H1 (cell line): Measurements from ENCODE around the gene PLD5. TPM values are rescaled to one million over a fixed set of nuclear protein-coding genes. Genes with fewer than 3 reads are reported as not detected.
A peak's percentile ranks its signal among the peaks of the same experiment; 100 is the strongest.

Experiments used
- CTCF ChIA-PET: fragments of 300-600 bp; sonication (Branson Sonifier 250); formaldehyde crosslinking; loops from one replicate; lab custom pipeline; 2021; ENCODE audit not compliant: partially characterized antibody; lab: Charles Lee
- POLR2A ChIA-PET: fragments of 300-600 bp; sonication (Branson Sonifier 250); formaldehyde crosslinking; loops from one replicate; lab custom pipeline; 2021; ENCODE audit warnings: inconsistent platforms; ENCODE audit not compliant: partially characterized antibody; lab: Charles Lee
- DNase-seq, 2 experiments: peaks; one replicate each; pipeline versions ENCODE4 v3.0.0 to v3.0.0-alpha.2; 2010 to 2022; ENCODE audit warnings: low spot score in 2 of 2, low read depth in 1 of 2, mixed read lengths in 1 of 2
- FAIRE-seq: peaks from 2 replicates; lab custom pipeline; 2011; peaks lifted over from hg19 to GRCh38; lab: Jason Lieb, UNC
- H2AFZ ChIP-seq: 2 replicates; pipeline ENCODE4 v1.8.1; 2012; ENCODE audit warnings: low read length, inconsistent platforms
- H2AK5ac ChIP-seq: 2 replicates; pipeline ENCODE4 v1.6.1; 2013; ENCODE audit warnings: low read depth, low read length
- H2BK120ac ChIP-seq: replicated peaks from 2 replicates; pipeline ENCODE3; 2013; ENCODE audit warnings: low read depth, low read length, inconsistent platforms
- H2BK12ac ChIP-seq: 2 replicates; pipeline ENCODE4 v1.6.1; 2013; ENCODE audit warnings: low read depth, low read length
- H2BK15ac ChIP-seq: 2 replicates; pipeline ENCODE4 v1.6.1; 2013; ENCODE audit warnings: low read length
- H2BK20ac ChIP-seq: 2 replicates; pipeline ENCODE4 v1.6.1; 2013; ENCODE audit warnings: low read length
- H2BK5ac ChIP-seq: 2 replicates; pipeline ENCODE4 v1.6.1; 2013; ENCODE audit warnings: low read depth, low read length
- H3K14ac ChIP-seq: 2 replicates; pipeline ENCODE4 v1.6.1; 2013; ENCODE audit warnings: inconsistent platforms; ENCODE audit not compliant: insufficient read length
- H3K18ac ChIP-seq: 2 replicates; pipeline ENCODE4 v1.6.1; 2013; ENCODE audit warnings: low read length; ENCODE audit errors: extremely low read depth
- H3K23ac ChIP-seq: 2 replicates; pipeline ENCODE4 v1.6.1; 2013; ENCODE audit warnings: inconsistent platforms; ENCODE audit not compliant: insufficient read length
- H3K23me2 ChIP-seq: 2 replicates; pipeline ENCODE4 v1.6.1; 2013; ENCODE audit warnings: low read depth, low read length
- H3K27ac ChIP-seq: 2 replicates; pipeline ENCODE4 v1.6.1; 2011; ENCODE audit warnings: low read depth, low read length, inconsistent platforms
- H3K27me3 ChIP-seq, 4 experiments: replicated peaks in 1 of 4; 1 replicate in 1 of 4; 2 replicates in 3 of 4; pipeline versions ENCODE4 v1.6.1 to v1.8.1; 2011 to 2013; ENCODE audit warnings: low read length in 3 of 4, mild to moderate bottlenecking in 3 of 4, inconsistent platforms in 2 of 4, mixed read lengths in 2 of 4, moderate library complexity in 1 of 4; ENCODE audit not compliant: control insufficient read depth in 3 of 4, insufficient read depth in 3 of 4; ENCODE audit errors: extremely low read depth in 1 of 4
- H3K36me3 ChIP-seq, 4 experiments: 2 replicates each; pipeline versions ENCODE4 v1.6.1 to v1.8.1; 2011 to 2013; ENCODE audit warnings: mild to moderate bottlenecking in 4 of 4, low read length in 3 of 4, moderate library complexity in 2 of 4, control low read depth in 1 of 4, inconsistent platforms in 1 of 4; ENCODE audit not compliant: insufficient read depth in 4 of 4, control insufficient read depth in 2 of 4
- H3K4ac ChIP-seq: replicated peaks from 2 replicates; pipeline ENCODE3; 2013; ENCODE audit warnings: low read length, low read depth, mixed read lengths, inconsistent platforms; ENCODE audit not compliant: insufficient read length
- H3K4me1 ChIP-seq, 4 experiments: replicated peaks in 1 of 4; 1 replicate in 1 of 4; 2 replicates in 3 of 4; pipeline versions ENCODE4 v1.6.1 to v1.8.1; 2011 to 2013; ENCODE audit warnings: low read length in 3 of 4, inconsistent platforms in 2 of 4, mixed read lengths in 1 of 4; ENCODE audit not compliant: insufficient read depth in 4 of 4, control insufficient read depth in 3 of 4
- H3K4me2 ChIP-seq, 2 experiments: 2 replicates each; pipeline versions ENCODE4 v1.6.1 to v1.8.1; 2011 to 2013; ENCODE audit warnings: low read depth in 2 of 2, low read length in 2 of 2, control low read depth in 1 of 2, inconsistent platforms in 1 of 2, mild to moderate bottlenecking in 1 of 2; ENCODE audit not compliant: insufficient read depth in 1 of 2
- H3K4me3 ChIP-seq, 4 experiments: fragments of 200-600, 300-600 bp in 1 of 4; sonication (generic), shearing (Covaris generic), sonication (Bioruptor Twin) in 1 of 4; 2 replicates each; pipeline versions ENCODE4 v1.5.1 to v1.8.1; 2011 to 2016; ENCODE audit warnings: low read length in 4 of 4, low read depth in 3 of 4, control low read depth in 2 of 4, inconsistent platforms in 2 of 4, mild to moderate bottlenecking in 2 of 4, mixed read lengths in 1 of 4, moderate library complexity in 1 of 4; ENCODE audit not compliant: insufficient read depth in 2 of 4; ENCODE audit errors: extremely low read depth in 1 of 4
- H3K56ac ChIP-seq: replicated peaks from 2 replicates; pipeline ENCODE3; 2013; ENCODE audit warnings: low read depth, mild to moderate bottlenecking, mixed read lengths, low read length, inconsistent platforms; ENCODE audit not compliant: insufficient read length
- H3K79me1 ChIP-seq: 2 replicates; pipeline ENCODE4 v1.6.1; 2013; ENCODE audit warnings: low read depth, low read length, control low read depth
- H3K79me2 ChIP-seq, 2 experiments: 2 replicates each; pipeline versions ENCODE4 v1.6.1 to v1.8.1; 2012 to 2013; ENCODE audit warnings: low read length in 2 of 2, mild to moderate bottlenecking in 2 of 2, inconsistent platforms in 1 of 2; ENCODE audit not compliant: insufficient read depth in 2 of 2, control insufficient read depth in 1 of 2
- H3K9ac ChIP-seq, 4 experiments: replicated peaks in 1 of 4; 1 replicate in 1 of 4; 2 replicates in 3 of 4; pipeline versions ENCODE4 v1.6.1 to v1.8.1; 2011 to 2013; ENCODE audit warnings: low read depth in 3 of 4, low read length in 3 of 4, control low read depth in 2 of 4, mild to moderate bottlenecking in 2 of 4, moderate library complexity in 2 of 4, inconsistent platforms in 1 of 4; ENCODE audit errors: extremely low read depth in 1 of 4
- H3K9me3 ChIP-seq, 2 experiments: 2 replicates each; pipeline versions ENCODE4 v1.6.1 to v1.8.1; 2012 to 2013; ENCODE audit warnings: mild to moderate bottlenecking in 2 of 2, moderate library complexity in 2 of 2, control low read depth in 1 of 2, inconsistent platforms in 1 of 2, low read depth in 1 of 2, low read length in 1 of 2, mixed read lengths in 1 of 2; ENCODE audit not compliant: insufficient read depth in 2 of 2
- H4K20me1 ChIP-seq, 2 experiments: replicated peaks in 1 of 2; 2 replicates each; pipeline versions ENCODE3 to v1.8.1; 2011 to 2013; ENCODE audit warnings: inconsistent platforms in 2 of 2, low read length in 2 of 2, mild to moderate bottlenecking in 1 of 2; ENCODE audit not compliant: insufficient read depth in 2 of 2, control insufficient read depth in 1 of 2
- H4K5ac ChIP-seq: 2 replicates; pipeline ENCODE4 v1.6.1; 2013; ENCODE audit warnings: low read length, low read depth, mixed read lengths, inconsistent platforms; ENCODE audit not compliant: insufficient read length
- H4K8ac ChIP-seq: 2 replicates; pipeline ENCODE4 v1.8.0; 2013; ENCODE audit warnings: mild to moderate bottlenecking, moderate library complexity, low read length, inconsistent platforms; ENCODE audit not compliant: insufficient read depth; ENCODE audit errors: extremely low read depth
- H4K91ac ChIP-seq: replicated peaks from 2 replicates; pipeline ENCODE3; 2013; ENCODE audit warnings: low read length, mixed read lengths, inconsistent platforms; ENCODE audit not compliant: insufficient read length
- BCL11A ChIP-seq, 2 experiments: IDR thresholded peaks; one replicate each; pipeline ENCODE4 v1.6.1; 2011; ENCODE audit warnings: low read depth in 2 of 2, low read length in 2 of 2, mild to moderate bottlenecking in 2 of 2
- CBX5 ChIP-seq: fragments of 300-800, 300-1000 bp; sonication (generic); IDR thresholded peaks from 2 replicates; pipeline ENCODE4 v1.7.1; 2016; ENCODE audit warnings: antibody characterized with exemption, low read length, low read depth
- CREB1 ChIP-seq: IDR thresholded peaks from 2 replicates; pipeline ENCODE4 v1.6.1; 2012; ENCODE audit warnings: inconsistent platforms
- EP300 ChIP-seq, 2 experiments: IDR thresholded peaks; 1 replicate in 1 of 2; 2 replicates in 1 of 2; pipeline ENCODE4 v1.6.1; 2011 to 2012; ENCODE audit warnings: low read depth in 2 of 2, low read length in 2 of 2, mild to moderate bottlenecking in 2 of 2, borderline replicate concordance in 1 of 2, inconsistent platforms in 1 of 2, moderate library complexity in 1 of 2
- FOSL1 ChIP-seq: IDR thresholded peaks from 2 replicates; pipeline ENCODE4 v1.6.1; 2011; ENCODE audit warnings: mild to moderate bottlenecking, low read depth, low read length, moderate library complexity; ENCODE audit not compliant: insufficient read depth
- HDAC2 ChIP-seq, 2 experiments: fragments of 300-600 bp in 1 of 2; sonication (generic) in 1 of 2; IDR thresholded peaks; 2 replicates each; pipeline ENCODE4 v1.6.1; 2011 to 2012; ENCODE audit warnings: low read depth in 2 of 2, low read length in 2 of 2, mild to moderate bottlenecking in 2 of 2, moderate library complexity in 2 of 2, borderline replicate concordance in 1 of 2, inconsistent platforms in 1 of 2
- RXRA ChIP-seq: IDR thresholded peaks from 2 replicates; pipeline ENCODE4 v1.6.1; 2011; ENCODE audit warnings: low read depth, mild to moderate bottlenecking, low read length, moderate library complexity; ENCODE audit not compliant: insufficient read depth
- SIN3A ChIP-seq, 2 experiments: IDR thresholded peaks in 1 of 2; conservative IDR thresholded peaks in 1 of 2; 2 replicates each; pipeline ENCODE4 v1.6.1; 2011 to 2012; ENCODE audit warnings: low read length in 2 of 2, improper control_type of control experiment in 1 of 2, low read depth in 1 of 2, mild to moderate bottlenecking in 1 of 2
- SRF ChIP-seq: IDR thresholded peaks from 2 replicates; pipeline ENCODE4 v1.6.1; 2011; ENCODE audit warnings: mild to moderate bottlenecking, low read depth, low read length, moderate library complexity
- SUZ12 ChIP-seq: fragments of 200-600 bp; sonication (generic); IDR thresholded peaks from 2 replicates; pipeline ENCODE4 v1.6.1; 2012; ENCODE audit warnings: mild to moderate bottlenecking, inconsistent platforms, low read length, moderate library complexity, mixed read lengths
- TBP ChIP-seq: IDR thresholded peaks from 2 replicates; pipeline ENCODE4 v1.6.1; 2011; ENCODE audit warnings: low read depth, low read length, improper control_type of control experiment
- ZNF274 ChIP-seq: IDR thresholded peaks from 2 replicates; pipeline ENCODE4 v1.7.0; 2012; ENCODE audit warnings: low read length, borderline replicate concordance; ENCODE audit errors: extremely low read depth
- WGBS, 2 experiments: shearing (Covaris generic) in 1 of 2; methylation state at CpG; one replicate each; pipeline versions ENCODE4 v1.1.6 to v1.1.7; 2013 to 2015; ENCODE audit warnings: low lambda C conversion rate in 2 of 2, mixed read lengths in 2 of 2, inconsistent platforms in 1 of 2, low coverage in 1 of 2, missing lambda C conversion rate in 1 of 2; ENCODE audit not compliant: insufficient replicate concordance in 2 of 2, insufficient coverage in 1 of 2, insufficient read length in 1 of 2; ENCODE audit errors: extremely low coverage in 1 of 2, missing lambda C conversion rate in 1 of 2; 5-methylcytosine and 5-hydroxymethylcytosine counted together
- polyA plus RNA-seq, 7 experiments: library from polyadenylated mRNA; depleted of rRNA in 3 of 7; stranded (reverse) in 5 of 7; unstranded in 2 of 7; fragments of >200 nt in 5 of 7; fragments of 200-250 nt in 2 of 7; gene quantifications; 1 replicate in 5 of 7; 2 replicates in 1 of 7; 4 replicates in 1 of 7; pipeline versions ENCODE4 v1.2.1 to v1.2.3, GENCODE V29; 2011 to 2013; ENCODE audit warnings: missing spikeins in 2 of 7, mixed read lengths in 2 of 7
- total RNA-seq: library from RNA; stranded (reverse); fragmentation: NEBNext Ultra II Directional; extraction: Animal tissue kit (Norgen Biotek cat#: 25700); gene quantifications from 2 replicates; pipeline ENCODE4 v1.2.1, GENCODE V29; 2021

The PLD5 gene
- total and polyA plus RNA-seq, 2 of the 8 experiments (the other 6 are each of a cell fraction or from before 2014, with no cell fraction given) = 0.86 to 8.5 TPM

DNA sequence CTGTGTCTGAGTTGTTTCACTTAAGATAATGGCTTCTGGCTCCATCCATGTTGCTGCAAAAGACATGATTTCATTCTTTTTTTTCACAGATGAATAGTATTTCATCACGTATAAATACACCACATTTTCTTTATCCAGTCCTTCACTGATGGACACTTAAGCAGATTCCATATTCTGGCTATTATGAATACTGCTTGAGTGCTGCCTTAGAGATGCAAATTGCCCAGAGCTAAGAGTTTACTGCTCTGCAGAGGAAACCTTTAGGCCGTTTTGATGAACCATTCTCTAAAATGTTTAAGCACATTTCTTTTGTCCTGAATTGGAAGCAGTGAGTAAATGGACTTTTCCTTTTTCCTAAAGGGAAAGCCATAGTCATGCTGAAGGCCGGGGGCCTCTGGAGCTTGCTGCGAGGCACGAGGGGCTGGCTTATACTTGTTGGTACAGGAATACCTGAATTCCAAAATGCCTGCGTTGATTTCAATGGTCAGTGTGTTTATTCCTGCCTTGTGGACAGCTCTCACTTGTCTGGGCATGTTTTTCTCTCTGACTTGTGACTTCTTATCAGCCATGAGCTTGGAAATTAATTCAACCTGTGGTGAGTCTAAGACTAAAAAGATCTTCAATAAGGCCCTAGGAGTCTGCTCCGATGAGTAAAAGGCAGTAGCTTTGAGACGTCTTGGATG, 324.6 kb downstream of the PLD5 start:
- no peak overlapping the region for H3K27ac ChIP-seq
- no peaks in the 10 kb centered on the region for H3K23me2 ChIP-seq
- H3K36me3 ChIP-seq = no peaks in the 10 kb centered on the region; a peak in 1 of 8 replicates
- WGBS, 2 experiments = 90% methylated on average over 8 of the region's 8 CpGs; no CpG with 5 or more reads in 1 of the 2 experiments
- H3K56ac ChIP-seq = no peak overlapping the region
- no peak for FAIRE-seq
- no peaks in the 10 kb centered on the region for H3K79me2 ChIP-seq
- peaks cover 0 to 12% (median 1%) of the 10 kb centered on the region in 4 experiments; a peak in 5 of 7 replicates for H3K4me1 ChIP-seq
- H2BK120ac ChIP-seq = no peak overlapping the region
- 0 out of 2 replicates have a peak overlapping the region, but pooled peaks have one; percentile 20 for H2BK5ac ChIP-seq
- no peak overlapping the region for H4K8ac ChIP-seq
- no peak overlapping the region for H2BK15ac ChIP-seq
- H2BK20ac ChIP-seq = no peak overlapping the region
- H4K20me1 ChIP-seq = no peaks in the 10 kb centered on the region
- no peak overlapping the region for H3K4me3 ChIP-seq
- H3K4me2 ChIP-seq = no peak overlapping the region
- no peak overlapping the region for H3K23ac ChIP-seq
- H4K91ac ChIP-seq = no peak overlapping the region
- no peak for DNase-seq
- H2AFZ ChIP-seq = no peak overlapping the region
- H2BK12ac ChIP-seq = no peak overlapping the region; the same call in 1 of the 2 replicates
- POLR2A ChIA-PET = no interaction called here
- H4K5ac ChIP-seq = no peak overlapping the region
- H3K9ac ChIP-seq = no peak overlapping the region
- H2AK5ac ChIP-seq = no peak overlapping the region
- H3K9me3 ChIP-seq = peaks cover 0 to 11% of the 10 kb centered on the region in 2 experiments; a peak in 1 of 4 replicates
- no peak overlapping the region for H3K18ac ChIP-seq
- no peak overlapping the region for H3K14ac ChIP-seq
- no peaks in the 10 kb centered on the region for H3K79me1 ChIP-seq
- no peaks in the 10 kb centered on the region for H3K27me3 ChIP-seq
- H3K4ac ChIP-seq = no peak overlapping the region
- CTCF ChIA-PET = interaction anchor here (1.0 to 3.2 kb wide), 2 partner anchors 11 to 26 kb away, joined by 3 to 16 read pairs; no protein-coding TSS in a partner anchor
- TF ChIP-seq SRF (no peak), SUZ12 (no peak), CREB1 (no peak), EP300 (IDR thresholded peaks at IDR 0.05; ENCODE audit: borderline replicate concordance in 1 of 2, low read depth in 2 of 2, low read length in 2 of 2) (no peak), ZNF274 (no peak), HDAC2 (IDR thresholded peaks at IDR 0.05; ENCODE audit: borderline replicate concordance in 1 of 2, low read depth in 2 of 2, low read length in 2 of 2) (no peak), FOSL1 (no peak), RXRA (no peak), SIN3A (conservative IDR thresholded peaks at IDR 0.05 in 1 of 2, IDR thresholded peaks at IDR 0.05 in 1 of 2; ENCODE audit: low read depth in 1 of 2, low read length in 2 of 2) (no peak), BCL11A (IDR thresholded peaks at IDR 0.05; ENCODE audit: low read depth in 2 of 2, low read length in 2 of 2) (no peak), CBX5 (no peak), TBP (no peak)
